H1 (cell line): Measurements from ENCODE around the gene ZCCHC3. TPM values are rescaled to one million over a fixed set of nuclear protein-coding genes. Genes with fewer than 3 reads are reported as not detected.

Source experiments
- CTCF ChIA-PET: fragments of 300-600 bp; sonication (Branson Sonifier 250); formaldehyde crosslinking; loops from one replicate; lab custom pipeline; 2021; ENCODE audit not compliant: partially characterized antibody; lab: Charles Lee
- POLR2A ChIA-PET: fragments of 300-600 bp; sonication (Branson Sonifier 250); formaldehyde crosslinking; loops from one replicate; lab custom pipeline; 2021; ENCODE audit warnings: inconsistent platforms; ENCODE audit not compliant: partially characterized antibody; lab: Charles Lee
- DNase-seq, 2 experiments: peaks; one replicate each; pipeline versions ENCODE4 v3.0.0 to v3.0.0-alpha.2; 2010 to 2022; ENCODE audit warnings: low spot score in 2 of 2, low read depth in 1 of 2, mixed read lengths in 1 of 2
- FAIRE-seq: peaks from 2 replicates; lab custom pipeline; 2011; peaks lifted over from hg19 to GRCh38; lab: Jason Lieb, UNC
- H2AFZ ChIP-seq: 2 replicates; pipeline ENCODE4 v1.8.1; 2012; ENCODE audit warnings: low read length, inconsistent platforms
- H2AK5ac ChIP-seq: 2 replicates; pipeline ENCODE4 v1.6.1; 2013; ENCODE audit warnings: low read depth, low read length
- H2BK120ac ChIP-seq: replicated peaks from 2 replicates; pipeline ENCODE3; 2013; ENCODE audit warnings: low read depth, low read length, inconsistent platforms
- H2BK12ac ChIP-seq: 2 replicates; pipeline ENCODE4 v1.6.1; 2013; ENCODE audit warnings: low read depth, low read length
- H2BK15ac ChIP-seq: 2 replicates; pipeline ENCODE4 v1.6.1; 2013; ENCODE audit warnings: low read length
- H2BK20ac ChIP-seq: 2 replicates; pipeline ENCODE4 v1.6.1; 2013; ENCODE audit warnings: low read length
- H2BK5ac ChIP-seq: 2 replicates; pipeline ENCODE4 v1.6.1; 2013; ENCODE audit warnings: low read depth, low read length
- H3K14ac ChIP-seq: 2 replicates; pipeline ENCODE4 v1.6.1; 2013; ENCODE audit warnings: inconsistent platforms; ENCODE audit not compliant: insufficient read length
- H3K18ac ChIP-seq: 2 replicates; pipeline ENCODE4 v1.6.1; 2013; ENCODE audit warnings: low read length; ENCODE audit errors: extremely low read depth
- H3K23ac ChIP-seq: 2 replicates; pipeline ENCODE4 v1.6.1; 2013; ENCODE audit warnings: inconsistent platforms; ENCODE audit not compliant: insufficient read length
- H3K23me2 ChIP-seq: 2 replicates; pipeline ENCODE4 v1.6.1; 2013; ENCODE audit warnings: low read depth, low read length
- H3K27ac ChIP-seq: 2 replicates; pipeline ENCODE4 v1.6.1; 2011; ENCODE audit warnings: low read depth, low read length, inconsistent platforms
- H3K27me3 ChIP-seq, 4 experiments: replicated peaks in 1 of 4; 1 replicate in 1 of 4; 2 replicates in 3 of 4; pipeline versions ENCODE4 v1.6.1 to v1.8.1; 2011 to 2013; ENCODE audit warnings: low read length in 3 of 4, mild to moderate bottlenecking in 3 of 4, inconsistent platforms in 2 of 4, mixed read lengths in 2 of 4, moderate library complexity in 1 of 4; ENCODE audit not compliant: control insufficient read depth in 3 of 4, insufficient read depth in 3 of 4; ENCODE audit errors: extremely low read depth in 1 of 4
- H3K36me3 ChIP-seq, 4 experiments: 2 replicates each; pipeline versions ENCODE4 v1.6.1 to v1.8.1; 2011 to 2013; ENCODE audit warnings: mild to moderate bottlenecking in 4 of 4, low read length in 3 of 4, moderate library complexity in 2 of 4, control low read depth in 1 of 4, inconsistent platforms in 1 of 4; ENCODE audit not compliant: insufficient read depth in 4 of 4, control insufficient read depth in 2 of 4
- H3K4ac ChIP-seq: replicated peaks from 2 replicates; pipeline ENCODE3; 2013; ENCODE audit warnings: low read length, low read depth, mixed read lengths, inconsistent platforms; ENCODE audit not compliant: insufficient read length
- H3K4me1 ChIP-seq, 4 experiments: replicated peaks in 1 of 4; 1 replicate in 1 of 4; 2 replicates in 3 of 4; pipeline versions ENCODE4 v1.6.1 to v1.8.1; 2011 to 2013; ENCODE audit warnings: low read length in 3 of 4, inconsistent platforms in 2 of 4, mixed read lengths in 1 of 4; ENCODE audit not compliant: insufficient read depth in 4 of 4, control insufficient read depth in 3 of 4
- H3K4me2 ChIP-seq, 2 experiments: 2 replicates each; pipeline versions ENCODE4 v1.6.1 to v1.8.1; 2011 to 2013; ENCODE audit warnings: low read depth in 2 of 2, low read length in 2 of 2, control low read depth in 1 of 2, inconsistent platforms in 1 of 2, mild to moderate bottlenecking in 1 of 2; ENCODE audit not compliant: insufficient read depth in 1 of 2
- H3K4me3 ChIP-seq, 4 experiments: fragments of 200-600, 300-600 bp in 1 of 4; sonication (generic), shearing (Covaris generic), sonication (Bioruptor Twin) in 1 of 4; 2 replicates each; pipeline versions ENCODE4 v1.5.1 to v1.8.1; 2011 to 2016; ENCODE audit warnings: low read length in 4 of 4, low read depth in 3 of 4, control low read depth in 2 of 4, inconsistent platforms in 2 of 4, mild to moderate bottlenecking in 2 of 4, mixed read lengths in 1 of 4, moderate library complexity in 1 of 4; ENCODE audit not compliant: insufficient read depth in 2 of 4; ENCODE audit errors: extremely low read depth in 1 of 4
- H3K56ac ChIP-seq: replicated peaks from 2 replicates; pipeline ENCODE3; 2013; ENCODE audit warnings: low read depth, mild to moderate bottlenecking, mixed read lengths, low read length, inconsistent platforms; ENCODE audit not compliant: insufficient read length
- H3K79me1 ChIP-seq: 2 replicates; pipeline ENCODE4 v1.6.1; 2013; ENCODE audit warnings: low read depth, low read length, control low read depth
- H3K79me2 ChIP-seq, 2 experiments: 2 replicates each; pipeline versions ENCODE4 v1.6.1 to v1.8.1; 2012 to 2013; ENCODE audit warnings: low read length in 2 of 2, mild to moderate bottlenecking in 2 of 2, inconsistent platforms in 1 of 2; ENCODE audit not compliant: insufficient read depth in 2 of 2, control insufficient read depth in 1 of 2
- H3K9ac ChIP-seq, 4 experiments: replicated peaks in 1 of 4; 1 replicate in 1 of 4; 2 replicates in 3 of 4; pipeline versions ENCODE4 v1.6.1 to v1.8.1; 2011 to 2013; ENCODE audit warnings: low read depth in 3 of 4, low read length in 3 of 4, control low read depth in 2 of 4, mild to moderate bottlenecking in 2 of 4, moderate library complexity in 2 of 4, inconsistent platforms in 1 of 4; ENCODE audit errors: extremely low read depth in 1 of 4
- H3K9me3 ChIP-seq, 2 experiments: 2 replicates each; pipeline versions ENCODE4 v1.6.1 to v1.8.1; 2012 to 2013; ENCODE audit warnings: mild to moderate bottlenecking in 2 of 2, moderate library complexity in 2 of 2, control low read depth in 1 of 2, inconsistent platforms in 1 of 2, low read depth in 1 of 2, low read length in 1 of 2, mixed read lengths in 1 of 2; ENCODE audit not compliant: insufficient read depth in 2 of 2
- H4K20me1 ChIP-seq, 2 experiments: replicated peaks in 1 of 2; 2 replicates each; pipeline versions ENCODE3 to v1.8.1; 2011 to 2013; ENCODE audit warnings: inconsistent platforms in 2 of 2, low read length in 2 of 2, mild to moderate bottlenecking in 1 of 2; ENCODE audit not compliant: insufficient read depth in 2 of 2, control insufficient read depth in 1 of 2
- H4K5ac ChIP-seq: 2 replicates; pipeline ENCODE4 v1.6.1; 2013; ENCODE audit warnings: low read length, low read depth, mixed read lengths, inconsistent platforms; ENCODE audit not compliant: insufficient read length
- H4K8ac ChIP-seq: 2 replicates; pipeline ENCODE4 v1.8.0; 2013; ENCODE audit warnings: mild to moderate bottlenecking, moderate library complexity, low read length, inconsistent platforms; ENCODE audit not compliant: insufficient read depth; ENCODE audit errors: extremely low read depth
- H4K91ac ChIP-seq: replicated peaks from 2 replicates; pipeline ENCODE3; 2013; ENCODE audit warnings: low read length, mixed read lengths, inconsistent platforms; ENCODE audit not compliant: insufficient read length
- BCL11A ChIP-seq, 2 experiments: IDR thresholded peaks; one replicate each; pipeline ENCODE4 v1.6.1; 2011; ENCODE audit warnings: low read depth in 2 of 2, low read length in 2 of 2, mild to moderate bottlenecking in 2 of 2
- CEBPB ChIP-seq: IDR thresholded peaks from 2 replicates; pipeline ENCODE4 v1.6.1; 2012; ENCODE audit warnings: low read depth, low read length
- HDAC6 ChIP-seq: IDR thresholded peaks from one replicate; pipeline ENCODE4 v1.7.1; 2012; ENCODE audit warnings: low read depth, mild to moderate bottlenecking, inconsistent platforms, low read length, moderate library complexity
- JUND ChIP-seq: IDR thresholded peaks from 2 replicates; pipeline ENCODE4 v1.6.1; 2011; ENCODE audit warnings: mild to moderate bottlenecking, improper control_type of control experiment, low read length
- NRF1 ChIP-seq: IDR thresholded peaks from 2 replicates; pipeline ENCODE4 v1.6.1; 2011; ENCODE audit warnings: mild to moderate bottlenecking, low read depth, low read length, improper control_type of control experiment
- PHF8 ChIP-seq: fragments of 200-600 bp; sonication (generic); conservative IDR thresholded peaks from 2 replicates; pipeline ENCODE4 v1.7.1; 2012; ENCODE audit warnings: low read depth, mild to moderate bottlenecking, inconsistent platforms, low read length, moderate library complexity
- RAD21 ChIP-seq, 2 experiments: IDR thresholded peaks in 1 of 2; conservative IDR thresholded peaks in 1 of 2; 2 replicates each; pipeline ENCODE4 v1.6.1; 2011; ENCODE audit warnings: low read depth in 2 of 2, low read length in 2 of 2, improper control_type of control experiment in 1 of 2, inconsistent platforms in 1 of 2, mild to moderate bottlenecking in 1 of 2, moderate library complexity in 1 of 2
- RNF2 ChIP-seq: fragments of 200-900, 300-1000 bp; sonication (generic); IDR thresholded peaks from 2 replicates; pipeline ENCODE4 v1.7.1; 2016; ENCODE audit warnings: borderline replicate concordance, low read depth, mild to moderate bottlenecking, antibody characterized with exemption, low read length; ENCODE audit not compliant: poor library complexity, severe bottlenecking; ENCODE audit errors: missing control alignments
- SUZ12 ChIP-seq: fragments of 200-600 bp; sonication (generic); IDR thresholded peaks from 2 replicates; pipeline ENCODE4 v1.6.1; 2012; ENCODE audit warnings: mild to moderate bottlenecking, inconsistent platforms, low read length, moderate library complexity, mixed read lengths
- TCF12 ChIP-seq: IDR thresholded peaks from 2 replicates; pipeline ENCODE4 v1.6.1; 2011; ENCODE audit warnings: low read depth, mild to moderate bottlenecking, low read length
- USF2 ChIP-seq: IDR thresholded peaks from 2 replicates; pipeline ENCODE4 v1.6.1; 2011; ENCODE audit warnings: low read length, improper control_type of control experiment
- WGBS, 2 experiments: shearing (Covaris generic) in 1 of 2; methylation state at CpG; one replicate each; pipeline versions ENCODE4 v1.1.6 to v1.1.7; 2013 to 2015; ENCODE audit warnings: low lambda C conversion rate in 2 of 2, mixed read lengths in 2 of 2, inconsistent platforms in 1 of 2, low coverage in 1 of 2, missing lambda C conversion rate in 1 of 2; ENCODE audit not compliant: insufficient replicate concordance in 2 of 2, insufficient coverage in 1 of 2, insufficient read length in 1 of 2; ENCODE audit errors: extremely low coverage in 1 of 2, missing lambda C conversion rate in 1 of 2; 5-methylcytosine and 5-hydroxymethylcytosine counted together
- polyA plus RNA-seq, 7 experiments: library from polyadenylated mRNA; depleted of rRNA in 3 of 7; stranded (reverse) in 5 of 7; unstranded in 2 of 7; fragments of >200 nt in 5 of 7; fragments of 200-250 nt in 2 of 7; gene quantifications; 1 replicate in 5 of 7; 2 replicates in 1 of 7; 4 replicates in 1 of 7; pipeline versions ENCODE4 v1.2.1 to v1.2.3, GENCODE V29; 2011 to 2013; ENCODE audit warnings: missing spikeins in 2 of 7, mixed read lengths in 2 of 7
- total RNA-seq: library from RNA; stranded (reverse); fragmentation: NEBNext Ultra II Directional; extraction: Animal tissue kit (Norgen Biotek cat#: 25700); gene quantifications from 2 replicates; pipeline ENCODE4 v1.2.1, GENCODE V29; 2021

Gene ZCCHC3
- total and polyA plus RNA-seq, 2 of the 8 experiments (the other 6 are each of a cell fraction or from before 2014, with no cell fraction given) = 33.7 to 52.4 TPM

GRCh38 chr20:294602-295001 is 2.8 kb upstream of the ZCCHC3 start:
- Histone ChIP-seq H2AFZ (no peak overlapping the region), H4K8ac (peak overlapping the region; percentile 32; the same call in 1 of the 2 replicates), H3K79me2 (peaks cover 11 to 26% of the 10 kb centered on the region in 2 experiments; a peak in 3 of 4 replicates), H2BK20ac (no peak overlapping the region), H2BK120ac (no peak overlapping the region), H2BK12ac (no peak overlapping the region), H3K4me3 (no peak overlapping the region), H2BK15ac (no peak overlapping the region), H3K56ac (no peak overlapping the region), H4K20me1 (peaks cover 3 to 9% of the 10 kb centered on the region in 2 experiments), H3K23ac (no peak overlapping the region), H3K9ac (no peak overlapping the region), H3K23me2 (peaks cover 15% of the 10 kb centered on the region), H2BK5ac (no peak overlapping the region), H3K14ac (no peak overlapping the region), H4K91ac (no peak overlapping the region), H3K79me1 (peaks cover 3% of the 10 kb centered on the region; the same call in 1 of the 2 replicates), H3K27me3 (peaks cover 0 to 7% (median 2%) of the 10 kb centered on the region in 4 experiments; a peak in 2 of 7 replicates), H4K5ac (no peak overlapping the region), H2AK5ac (no peak overlapping the region), H3K4ac (no peak overlapping the region), H3K18ac (no peak overlapping the region), H3K4me1 (peaks cover 2 to 9% (median 5%) of the 10 kb centered on the region in 4 experiments; a peak in 6 of 7 replicates), H3K27ac (no peak overlapping the region), H3K4me2 (no peak overlapping the region; a peak in 1 of 4 replicates), H3K9me3 (no peaks in the 10 kb centered on the region; a peak in 1 of 4 replicates), H3K36me3 (no peaks in the 10 kb centered on the region)
- CTCF ChIA-PET = interaction anchor here (0.7 to 7.8 kb wide), 7 partner anchors 26 to 137 kb away, joined by 3 to 36 read pairs (median 4); partner anchors contain the start of gene SOX12
- POLR2A ChIA-PET = interaction anchor here (1.2 to 9.4 kb wide), 4 partner anchors 15 to 113 kb away, joined by 3 to 61 read pairs (median 4); no protein-coding TSS in a partner anchor
- WGBS, 2 experiments = 89% methylated on average over 5 of the region's 5 CpGs; no CpG with 5 or more reads in 1 of the 2 experiments
- no peak for DNase-seq
- FAIRE-seq = no peak
- no peak for TF ChIP-seq PHF8
- no peak for TF ChIP-seq NRF1
- TF ChIP-seq TCF12 = no peak
- no peak for TF ChIP-seq BCL11A (IDR thresholded peaks at IDR 0.05; ENCODE audit: low read depth in 2 of 2, low read length in 2 of 2)
- no peak for TF ChIP-seq RAD21 (IDR thresholded peaks at IDR 0.05 in 1 of 2, conservative IDR thresholded peaks at IDR 0.05 in 1 of 2; ENCODE audit: low read depth in 2 of 2, low read length in 2 of 2)
- no peak for TF ChIP-seq HDAC6
- no peak for TF ChIP-seq JUND
- TF ChIP-seq RNF2 = no peak
- TF ChIP-seq SUZ12 = no peak
- TF ChIP-seq CEBPB = no peak
- no peak for TF ChIP-seq USF2
